Osteoblast (primary cell): Measurements from ENCODE around the gene INHA. TPM values are rescaled to one million over a fixed set of nuclear protein-coding genes. Genes with fewer than 3 reads are reported as not detected.

Source experiments
- DNase-seq: peaks from one replicate; pipeline ENCODE4 v3.0.0; 2011; ENCODE audit warnings: low spot score, mixed read lengths; ENCODE audit not compliant: insufficient read length; ENCODE audit errors: missing footprints
- H2AFZ ChIP-seq: 2 replicates; pipeline ENCODE4 v1.6.0; 2011; ENCODE audit warnings: mild to moderate bottlenecking, low read length
- H3K27ac ChIP-seq: 2 replicates; pipeline ENCODE4 v1.5.1; 2011; ENCODE audit warnings: mild to moderate bottlenecking, low read depth, low read length, moderate library complexity
- H3K27me3 ChIP-seq: 2 replicates; pipeline ENCODE4 v1.6.0; 2012; ENCODE audit warnings: mild to moderate bottlenecking, control low read depth, inconsistent platforms, low read length, moderate library complexity; ENCODE audit not compliant: insufficient read depth
- H3K36me3 ChIP-seq: 2 replicates; pipeline ENCODE4 v1.5.1; 2011; ENCODE audit warnings: mild to moderate bottlenecking, low read length, control low read depth, moderate library complexity; ENCODE audit not compliant: insufficient read depth
- H3K4me1 ChIP-seq: 2 replicates; pipeline ENCODE4 v1.5.1; 2011; ENCODE audit warnings: mild to moderate bottlenecking, low read length, control low read depth, moderate library complexity; ENCODE audit not compliant: insufficient read depth
- H3K4me2 ChIP-seq: 2 replicates; pipeline ENCODE4 v1.6.0; 2011; ENCODE audit warnings: mild to moderate bottlenecking, low read length; ENCODE audit not compliant: insufficient read depth
- H3K4me3 ChIP-seq: fragments of 200-600 bp; sonication (generic); 3 replicates; pipeline ENCODE4 v1.5.1; 2012; ENCODE audit warnings: mild to moderate bottlenecking, low read length, inconsistent platforms; ENCODE audit not compliant: insufficient read depth
- H3K79me2 ChIP-seq: 2 replicates; pipeline ENCODE4 v1.6.0; 2012; ENCODE audit warnings: mild to moderate bottlenecking, low read length, control low read depth, inconsistent platforms; ENCODE audit not compliant: insufficient read depth
- H3K9me3 ChIP-seq: 2 replicates; pipeline ENCODE4 v1.5.1; 2011; ENCODE audit warnings: low read depth, low read length, control low read depth
- H4K20me1 ChIP-seq: 2 replicates; pipeline ENCODE4 v1.6.0; 2012; ENCODE audit warnings: mild to moderate bottlenecking, low read length, control low read depth; ENCODE audit not compliant: insufficient read depth
- total RNA-seq: library from RNA; depleted of rRNA; stranded (reverse); fragments of >200 nt; gene quantifications from 2 replicates; pipeline ENCODE4 v1.2.3, GENCODE V29; 2012
- TF ChIP-seq, protein P1 (sequence below): IDR thresholded peaks from 2 replicates; pipeline ENCODE4 v1.5.1; 2011; ENCODE audit warnings: mild to moderate bottlenecking, low read depth, low read length, moderate library complexity; ENCODE audit errors: extremely low read depth

INHA gene
- total RNA-seq, 1 donor: under 0.01 TPM

DNA sequence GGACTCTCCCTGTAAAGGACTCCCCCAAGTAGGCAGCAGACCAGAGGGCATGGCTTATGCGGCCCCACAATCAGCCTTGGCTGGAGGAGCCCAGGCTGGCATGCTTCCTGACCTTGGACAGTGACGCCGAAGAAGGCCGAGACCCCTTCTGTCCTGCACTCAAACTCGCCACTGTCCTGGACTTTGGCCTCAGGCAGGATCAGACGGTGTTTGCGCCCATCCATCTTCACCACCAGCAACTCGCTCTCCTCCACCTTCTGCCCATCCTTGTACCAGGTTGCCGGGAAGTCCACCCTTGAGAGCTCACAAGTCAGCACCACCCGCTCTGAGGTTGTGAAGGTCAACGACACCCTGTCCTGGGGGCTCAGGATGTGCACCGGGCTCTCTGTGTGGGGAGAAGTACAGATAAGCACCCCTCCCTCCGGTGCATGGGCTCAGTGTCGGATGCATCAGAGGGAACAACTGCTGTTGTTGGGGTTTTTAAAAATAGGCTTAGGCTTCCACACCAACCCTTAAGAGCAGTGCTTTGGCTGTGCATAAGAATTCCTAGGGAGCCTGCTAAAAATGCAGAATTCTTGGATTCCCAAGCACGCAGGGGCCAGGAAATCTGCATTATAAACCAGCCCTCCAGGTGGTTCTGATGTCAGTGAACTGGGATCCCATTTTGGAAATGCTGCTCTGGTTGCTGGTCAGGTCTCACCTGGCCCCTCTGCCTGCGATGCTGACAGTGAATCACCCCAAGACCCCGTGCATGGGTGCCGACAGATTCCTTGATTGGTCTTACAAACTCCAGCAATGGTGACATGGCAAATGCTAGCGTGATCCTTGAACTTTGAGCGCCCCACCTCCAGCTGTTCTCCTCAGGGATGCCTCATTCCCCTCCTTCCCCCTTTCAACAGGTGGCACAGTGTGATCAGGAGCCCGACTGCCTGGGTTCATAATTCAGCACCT is 6.7 kb upstream of the INHA start:
- no peak overlapping the region for H3K4me3 ChIP-seq
- TF ChIP-seq, protein P1, sequence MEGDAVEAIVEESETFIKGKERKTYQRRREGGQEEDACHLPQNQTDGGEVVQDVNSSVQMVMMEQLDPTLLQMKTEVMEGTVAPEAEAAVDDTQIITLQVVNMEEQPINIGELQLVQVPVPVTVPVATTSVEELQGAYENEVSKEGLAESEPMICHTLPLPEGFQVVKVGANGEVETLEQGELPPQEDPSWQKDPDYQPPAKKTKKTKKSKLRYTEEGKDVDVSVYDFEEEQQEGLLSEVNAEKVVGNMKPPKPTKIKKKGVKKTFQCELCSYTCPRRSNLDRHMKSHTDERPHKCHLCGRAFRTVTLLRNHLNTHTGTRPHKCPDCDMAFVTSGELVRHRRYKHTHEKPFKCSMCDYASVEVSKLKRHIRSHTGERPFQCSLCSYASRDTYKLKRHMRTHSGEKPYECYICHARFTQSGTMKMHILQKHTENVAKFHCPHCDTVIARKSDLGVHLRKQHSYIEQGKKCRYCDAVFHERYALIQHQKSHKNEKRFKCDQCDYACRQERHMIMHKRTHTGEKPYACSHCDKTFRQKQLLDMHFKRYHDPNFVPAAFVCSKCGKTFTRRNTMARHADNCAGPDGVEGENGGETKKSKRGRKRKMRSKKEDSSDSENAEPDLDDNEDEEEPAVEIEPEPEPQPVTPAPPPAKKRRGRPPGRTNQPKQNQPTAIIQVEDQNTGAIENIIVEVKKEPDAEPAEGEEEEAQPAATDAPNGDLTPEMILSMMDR: no peak
- H3K9me3 ChIP-seq: no peaks in the 10 kb centered on the region
- H2AFZ ChIP-seq: no peak overlapping the region
- no peaks in the 10 kb centered on the region for H3K27me3 ChIP-seq
- H4K20me1 ChIP-seq: peaks cover 15% of the 10 kb centered on the region
- no peak overlapping the region for H3K27ac ChIP-seq
- H3K36me3 ChIP-seq: peaks cover 10% of the 10 kb centered on the region
- no peaks in the 10 kb centered on the region for H3K4me1 ChIP-seq
- H3K4me2 ChIP-seq: no peak overlapping the region
- DNase-seq: peak; percentile 38
- peaks cover 4% of the 10 kb centered on the region for H3K79me2 ChIP-seq

DNA sequence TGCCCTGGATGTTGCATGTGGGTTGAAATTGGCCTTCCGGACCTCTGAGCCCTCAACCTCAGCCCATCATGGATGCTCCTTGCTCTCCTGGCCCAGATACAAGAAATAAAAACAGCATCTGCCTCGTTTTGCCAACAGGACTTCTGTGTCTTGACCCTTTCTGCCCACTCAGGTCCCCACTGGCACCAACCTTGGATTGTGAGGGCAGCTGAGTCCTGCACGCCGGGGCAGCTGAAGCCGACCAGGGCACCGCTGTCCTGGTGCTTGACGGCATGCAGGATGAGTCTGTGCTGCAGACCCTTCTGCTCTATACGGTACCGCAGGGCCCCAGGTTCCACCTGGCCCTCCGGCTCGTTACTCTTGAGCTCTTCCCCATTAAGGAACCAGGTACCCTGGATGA is 5.5 kb upstream of the INHA start:
- Histone ChIP-seq H3K9me3 (no peaks in the 10 kb centered on the region), H3K4me1 (no peaks in the 10 kb centered on the region), H3K79me2 (peaks cover 4% of the 10 kb centered on the region), H2AFZ (no peak overlapping the region), H3K27ac (no peak overlapping the region), H3K4me3 (no peak overlapping the region), H4K20me1 (peaks cover 15% of the 10 kb centered on the region), H3K36me3 (peaks cover 10% of the 10 kb centered on the region), H3K4me2 (no peak overlapping the region), H3K27me3 (no peaks in the 10 kb centered on the region)
- no peak for DNase-seq
- TF ChIP-seq, protein P1: no peak

DNA sequence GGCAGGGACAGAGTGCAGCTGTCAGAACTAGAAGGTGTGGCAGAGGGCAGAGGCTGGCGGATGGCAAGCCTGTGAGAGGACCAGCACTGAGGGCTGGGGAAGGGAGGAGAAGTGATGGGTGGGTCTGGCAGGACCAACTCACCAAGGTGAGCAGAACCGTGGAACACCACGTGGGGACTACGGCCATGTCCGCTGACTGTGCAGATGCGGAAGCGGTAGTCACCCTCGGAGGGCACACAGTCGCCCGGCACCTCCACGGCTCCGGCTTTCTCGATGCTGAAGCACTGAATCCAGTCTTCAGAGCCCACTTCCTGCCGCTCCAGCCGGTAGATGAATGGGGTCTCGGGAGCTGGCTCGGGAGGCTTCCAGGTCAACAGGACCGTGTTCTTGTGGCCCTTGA is 5.0 kb upstream of the INHA start:
- no peaks in the 10 kb centered on the region for H3K9me3 ChIP-seq
- H3K27ac ChIP-seq: no peak overlapping the region
- H3K4me1 ChIP-seq: no peaks in the 10 kb centered on the region
- H4K20me1 ChIP-seq: peaks cover 15% of the 10 kb centered on the region
- peaks cover 10% of the 10 kb centered on the region for H3K36me3 ChIP-seq
- H3K79me2 ChIP-seq: peaks cover 4% of the 10 kb centered on the region
- no peaks in the 10 kb centered on the region for H3K27me3 ChIP-seq
- H3K4me2 ChIP-seq: no peak overlapping the region
- peak; percentile 32 for DNase-seq
- no peak overlapping the region for H3K4me3 ChIP-seq
- TF ChIP-seq, protein P1: no peak
- no peak overlapping the region for H2AFZ ChIP-seq

DNA sequence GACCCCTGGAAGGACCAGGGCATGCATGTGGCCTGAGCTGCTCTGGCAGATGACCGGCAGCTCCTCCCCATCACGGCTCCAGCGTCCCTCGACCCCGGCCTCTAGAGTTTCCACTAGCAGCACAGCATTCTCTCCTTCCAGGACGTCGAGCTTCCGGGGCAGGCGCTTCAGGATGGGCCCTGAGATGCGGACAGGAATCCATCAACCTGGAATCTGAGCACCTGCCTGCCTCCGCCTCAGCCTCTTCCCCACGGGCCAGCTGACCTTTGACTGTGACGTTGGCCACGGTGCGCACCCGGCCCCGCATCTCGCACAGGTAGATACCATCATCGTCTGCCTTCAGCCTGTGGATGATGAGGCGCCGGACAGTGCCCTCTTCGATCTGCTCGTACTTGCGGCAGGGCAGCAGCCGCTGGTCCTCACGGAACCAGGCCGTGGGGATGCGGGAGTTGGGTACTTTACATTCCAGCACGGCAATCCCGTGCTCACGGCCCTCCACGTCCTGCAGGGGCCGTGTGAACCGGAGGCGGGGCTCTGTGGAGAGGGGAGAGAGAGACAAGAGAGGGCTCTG is 4.2 kb upstream of the INHA start:
- Histone ChIP-seq H3K79me2 (peaks cover 4% of the 10 kb centered on the region), H3K36me3 (peaks cover 10% of the 10 kb centered on the region), H3K4me2 (no peak overlapping the region), H3K27me3 (peaks cover 4% of the 10 kb centered on the region), H3K4me3 (no peak overlapping the region), H3K4me1 (no peaks in the 10 kb centered on the region), H2AFZ (no peak overlapping the region), H4K20me1 (peaks cover 15% of the 10 kb centered on the region), H3K9me3 (no peaks in the 10 kb centered on the region), H3K27ac (no peak overlapping the region)
- TF ChIP-seq, protein P1: no peak
- no peak for DNase-seq
